Measurements from ENCODE around the gene FBXO9.

DNA sequence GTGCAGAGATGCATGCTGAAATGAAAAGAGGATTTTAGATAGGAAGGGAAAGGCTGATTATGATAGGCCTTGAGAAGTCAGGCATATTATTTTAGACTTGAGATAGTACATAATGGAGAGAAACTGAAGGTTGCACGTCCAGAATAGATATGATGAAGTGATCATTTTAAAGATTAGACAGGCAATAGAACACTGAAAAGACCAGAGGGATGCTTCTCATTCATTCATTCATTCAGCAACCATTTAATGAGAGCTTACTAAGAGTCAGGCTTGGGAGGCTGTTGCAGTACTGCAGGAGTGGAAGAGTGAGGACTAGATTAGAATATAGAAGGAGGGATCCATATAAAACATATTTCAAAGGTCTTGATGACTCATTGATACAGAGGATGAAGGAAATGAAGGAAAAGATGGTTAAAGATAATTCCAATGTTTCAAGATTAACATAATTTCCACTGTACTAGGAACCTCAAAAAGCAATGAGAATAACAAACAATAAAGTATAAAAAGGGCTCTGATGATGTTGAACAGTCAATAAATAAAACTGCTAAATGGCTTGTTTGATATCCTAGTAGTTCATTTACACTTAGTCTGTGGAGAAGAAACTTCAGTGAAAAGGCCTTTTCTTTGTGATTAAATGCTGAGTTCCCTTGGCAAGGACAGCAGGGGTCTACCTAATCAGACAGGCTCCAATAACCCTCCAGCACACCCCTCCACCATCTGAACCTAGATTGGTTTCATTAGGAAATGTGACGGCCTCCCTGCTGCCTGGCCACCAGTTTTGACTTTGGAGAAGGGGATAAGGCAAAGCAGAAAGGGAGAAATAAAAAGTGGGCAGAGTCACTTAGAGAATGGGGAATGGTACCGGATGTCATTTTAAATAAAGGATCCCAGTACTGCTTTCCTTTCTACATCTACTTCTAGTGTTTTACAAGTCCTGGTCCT, 5.3 kb upstream of the FBXO9 start:
- TF ChIP-seq, protein P1, sequence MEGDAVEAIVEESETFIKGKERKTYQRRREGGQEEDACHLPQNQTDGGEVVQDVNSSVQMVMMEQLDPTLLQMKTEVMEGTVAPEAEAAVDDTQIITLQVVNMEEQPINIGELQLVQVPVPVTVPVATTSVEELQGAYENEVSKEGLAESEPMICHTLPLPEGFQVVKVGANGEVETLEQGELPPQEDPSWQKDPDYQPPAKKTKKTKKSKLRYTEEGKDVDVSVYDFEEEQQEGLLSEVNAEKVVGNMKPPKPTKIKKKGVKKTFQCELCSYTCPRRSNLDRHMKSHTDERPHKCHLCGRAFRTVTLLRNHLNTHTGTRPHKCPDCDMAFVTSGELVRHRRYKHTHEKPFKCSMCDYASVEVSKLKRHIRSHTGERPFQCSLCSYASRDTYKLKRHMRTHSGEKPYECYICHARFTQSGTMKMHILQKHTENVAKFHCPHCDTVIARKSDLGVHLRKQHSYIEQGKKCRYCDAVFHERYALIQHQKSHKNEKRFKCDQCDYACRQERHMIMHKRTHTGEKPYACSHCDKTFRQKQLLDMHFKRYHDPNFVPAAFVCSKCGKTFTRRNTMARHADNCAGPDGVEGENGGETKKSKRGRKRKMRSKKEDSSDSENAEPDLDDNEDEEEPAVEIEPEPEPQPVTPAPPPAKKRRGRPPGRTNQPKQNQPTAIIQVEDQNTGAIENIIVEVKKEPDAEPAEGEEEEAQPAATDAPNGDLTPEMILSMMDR (IDR thresholded peaks at IDR 0.05; ENCODE audit: insufficient read depth, low read depth, low read length): no peak
- TF ChIP-seq EZH2 (IDR thresholded peaks at IDR 0.05; ENCODE audit: insufficient read depth, low read length): no peak
